Erythroblast (primary cell): ENCODE data around the gene DHRS4.

Experiments used
- GATA1 ChIP-seq: IDR thresholded peaks from 2 replicates; pipeline ENCODE4 v1.6.1; 2011; ENCODE audit warnings: low read depth, mild to moderate bottlenecking, control low read depth, low read length, moderate library complexity
- POLR2A ChIP-seq: IDR thresholded peaks from 2 replicates; pipeline ENCODE4 v1.6.1; 2011; ENCODE audit warnings: mild to moderate bottlenecking, low read length

DNA sequence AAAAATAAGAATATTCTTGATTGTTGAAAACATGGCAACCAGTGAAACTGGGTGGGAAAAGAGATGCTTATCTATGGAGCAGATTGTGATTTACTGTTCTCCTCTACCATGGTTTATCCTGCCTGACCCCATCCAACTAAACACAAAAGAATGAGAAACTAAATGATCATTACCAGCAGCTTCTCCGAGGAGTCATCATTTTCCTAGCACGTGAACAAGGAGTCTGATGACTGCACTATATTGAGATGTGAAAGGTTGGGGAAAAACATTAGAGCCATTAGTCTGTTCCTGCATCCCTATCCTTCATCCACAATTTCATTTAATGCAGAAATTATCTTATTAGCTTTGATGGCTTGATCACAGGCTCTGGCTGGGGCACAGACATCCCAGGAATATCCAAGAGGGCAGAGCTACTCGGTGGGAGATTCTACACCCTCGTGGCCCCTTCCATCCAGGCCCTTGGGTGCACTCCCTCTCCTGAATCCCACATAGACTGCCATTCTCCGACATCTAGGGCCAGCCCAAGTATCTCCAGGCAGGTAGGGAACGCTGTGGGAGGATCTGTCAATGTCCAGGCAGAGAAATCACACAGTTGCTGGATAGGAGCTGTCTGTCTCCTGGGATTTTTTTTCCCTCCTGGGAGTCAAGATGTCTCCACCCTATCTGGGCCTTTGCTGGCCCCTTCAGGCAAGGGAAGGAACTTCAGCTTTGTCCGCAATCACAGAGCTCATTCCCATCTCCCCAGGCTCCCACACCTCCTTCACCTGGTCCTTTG, 43.3 kb upstream of the DHRS4 start:
- TF ChIP-seq POLR2A (no peak), GATA1 (no peak)
